Hematopoietic multipotent progenitor cell treated with erythropoietin and hydrocortisone succinate and interleukin-3 and kit ligand, for 17 days (in vitro differentiated cells): ENCODE data around the gene MPDZ.

Experiments
- DNase-seq: peaks from one replicate; pipeline ENCODE4 v3.0.0-alpha.2; 2015; ENCODE audit warnings: low spot score

MPDZ gene

GRCh38 chr9:13078164-13078563, 201.3 kb downstream of the MPDZ start:
- no peak for DNase-seq

- no peak for DNase-seq
These were observed 202.9 kb downstream of the MPDZ start for GRCh38 chr9:13076616-13077015.

- DNase-seq: no peak
These were observed 207.6 kb downstream of the MPDZ start for GRCh38 chr9:13071921-13072320.

- no peak for DNase-seq
These were observed 208.6 kb downstream of the MPDZ start for GRCh38 chr9:13070612-13071595.

- no peak for DNase-seq
These were observed 210.0 kb downstream of the MPDZ start for GRCh38 chr9:13069498-13069897.

GRCh38 chr9:13064676-13065075, 214.8 kb downstream of the MPDZ start:
- DNase-seq: no peak

- DNase-seq: no peak
These were observed 215.5 kb downstream of the MPDZ start for GRCh38 chr9:13063880-13064459.

- DNase-seq: no peak
These were observed 218.1 kb downstream of the MPDZ start for GRCh38 chr9:13061390-13061789.
